LNCaP clone FGC (cell line): Measurements from ENCODE around the gene NRXN3.

Source experiments
- DNase-seq: peaks from one replicate; pipeline ENCODE4 v3.0.0-alpha.2; 2011; ENCODE audit warnings: low read depth
- H3K4me3 ChIP-seq: 2 replicates; pipeline ENCODE4 v1.5.1; 2011; ENCODE audit warnings: mild to moderate bottlenecking, low read depth, low read length, control low read depth
- TF ChIP-seq, protein P1 (sequence below): IDR thresholded peaks from 2 replicates; pipeline ENCODE4 v1.5.1; 2012; ENCODE audit warnings: mild to moderate bottlenecking; ENCODE audit not compliant: control insufficient read depth, insufficient read depth; ENCODE audit errors: extremely low read depth

The NRXN3 gene

DNA sequence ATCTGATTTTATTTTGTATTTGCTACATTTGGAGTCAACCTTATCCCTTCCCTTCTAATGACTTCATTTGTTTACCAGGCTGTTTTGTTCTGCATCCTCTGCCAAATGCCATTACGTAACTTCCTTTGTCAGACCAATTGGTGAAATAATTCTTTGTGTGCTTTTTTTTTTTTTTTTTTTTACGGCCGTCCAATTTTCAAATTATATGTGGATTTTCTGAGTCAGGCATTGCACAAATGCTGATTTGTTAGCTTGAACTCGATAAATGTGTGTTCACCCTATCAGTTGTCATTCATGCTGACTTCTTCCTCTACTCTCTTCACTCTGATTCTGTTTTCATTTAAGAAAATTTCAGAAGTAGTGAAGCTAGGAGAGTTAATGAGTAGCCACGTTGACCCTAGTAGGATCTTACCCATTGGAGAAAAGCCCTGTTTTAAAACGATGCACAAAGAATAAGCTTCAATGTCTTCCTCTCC lies 1654.9 kb downstream of the NRXN3 start:
- TF ChIP-seq, protein P1, sequence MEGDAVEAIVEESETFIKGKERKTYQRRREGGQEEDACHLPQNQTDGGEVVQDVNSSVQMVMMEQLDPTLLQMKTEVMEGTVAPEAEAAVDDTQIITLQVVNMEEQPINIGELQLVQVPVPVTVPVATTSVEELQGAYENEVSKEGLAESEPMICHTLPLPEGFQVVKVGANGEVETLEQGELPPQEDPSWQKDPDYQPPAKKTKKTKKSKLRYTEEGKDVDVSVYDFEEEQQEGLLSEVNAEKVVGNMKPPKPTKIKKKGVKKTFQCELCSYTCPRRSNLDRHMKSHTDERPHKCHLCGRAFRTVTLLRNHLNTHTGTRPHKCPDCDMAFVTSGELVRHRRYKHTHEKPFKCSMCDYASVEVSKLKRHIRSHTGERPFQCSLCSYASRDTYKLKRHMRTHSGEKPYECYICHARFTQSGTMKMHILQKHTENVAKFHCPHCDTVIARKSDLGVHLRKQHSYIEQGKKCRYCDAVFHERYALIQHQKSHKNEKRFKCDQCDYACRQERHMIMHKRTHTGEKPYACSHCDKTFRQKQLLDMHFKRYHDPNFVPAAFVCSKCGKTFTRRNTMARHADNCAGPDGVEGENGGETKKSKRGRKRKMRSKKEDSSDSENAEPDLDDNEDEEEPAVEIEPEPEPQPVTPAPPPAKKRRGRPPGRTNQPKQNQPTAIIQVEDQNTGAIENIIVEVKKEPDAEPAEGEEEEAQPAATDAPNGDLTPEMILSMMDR: no peak
- peak; percentile 23 for DNase-seq
- no peak overlapping the region for H3K4me3 ChIP-seq

DNA sequence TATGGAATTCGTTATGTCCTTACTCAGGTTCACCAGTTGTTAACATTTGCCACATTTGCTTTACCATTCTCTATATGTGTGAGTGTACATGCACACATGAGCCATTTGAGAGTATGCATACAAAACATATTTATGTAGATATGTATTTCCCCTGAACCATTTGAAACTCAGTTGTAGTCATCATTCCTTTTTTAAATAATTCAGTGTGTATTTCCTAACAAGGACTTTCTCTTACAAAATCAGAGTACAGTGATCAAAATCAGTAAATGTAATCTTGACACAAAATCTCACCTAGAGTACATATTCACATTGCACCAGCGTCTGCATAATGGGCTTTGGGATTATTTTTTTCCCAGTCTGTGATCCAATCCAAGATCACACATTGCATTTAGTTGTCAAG lies 1656.2 kb downstream of the NRXN3 start:
- H3K4me3 ChIP-seq: no peak overlapping the region
- TF ChIP-seq, protein P1: no peak
- DNase-seq: no peak

DNA sequence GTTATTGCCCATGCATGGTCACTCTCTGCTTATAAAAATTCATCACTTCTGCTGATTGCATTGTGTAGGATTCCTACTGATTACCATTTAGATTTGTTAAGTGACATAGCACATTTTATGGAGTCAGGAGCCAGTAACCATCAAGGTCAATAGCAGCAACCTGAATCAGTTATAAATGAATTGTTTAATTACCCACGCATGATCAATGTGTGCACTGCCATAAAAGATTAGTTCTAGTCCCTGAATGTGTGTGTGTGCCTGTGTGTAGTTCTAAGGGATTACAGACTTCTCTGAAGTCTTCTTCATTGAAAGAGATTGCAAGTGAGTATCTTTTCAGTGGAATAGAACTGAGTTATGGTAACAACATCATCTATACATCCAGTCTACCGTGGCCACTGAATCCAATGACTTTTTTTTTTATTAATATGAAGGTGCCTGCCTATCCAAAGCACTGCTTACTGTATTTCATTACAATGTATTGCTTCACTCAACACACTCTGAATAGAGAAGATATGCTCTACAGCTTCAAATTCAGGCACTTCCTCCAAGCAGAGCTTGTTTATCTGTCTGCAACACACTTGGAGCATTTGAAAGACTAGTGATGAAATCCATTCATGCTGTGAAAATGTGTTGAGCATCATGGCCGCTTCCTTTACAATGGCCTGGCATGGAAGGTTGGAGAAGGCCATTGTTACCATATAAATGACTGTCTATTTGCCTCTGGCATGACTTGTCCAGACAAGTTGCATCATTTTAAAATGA lies 1659.4 kb downstream of the NRXN3 start:
- no peak overlapping the region for H3K4me3 ChIP-seq
- TF ChIP-seq, protein P1: no peak
- DNase-seq: no peak

DNA sequence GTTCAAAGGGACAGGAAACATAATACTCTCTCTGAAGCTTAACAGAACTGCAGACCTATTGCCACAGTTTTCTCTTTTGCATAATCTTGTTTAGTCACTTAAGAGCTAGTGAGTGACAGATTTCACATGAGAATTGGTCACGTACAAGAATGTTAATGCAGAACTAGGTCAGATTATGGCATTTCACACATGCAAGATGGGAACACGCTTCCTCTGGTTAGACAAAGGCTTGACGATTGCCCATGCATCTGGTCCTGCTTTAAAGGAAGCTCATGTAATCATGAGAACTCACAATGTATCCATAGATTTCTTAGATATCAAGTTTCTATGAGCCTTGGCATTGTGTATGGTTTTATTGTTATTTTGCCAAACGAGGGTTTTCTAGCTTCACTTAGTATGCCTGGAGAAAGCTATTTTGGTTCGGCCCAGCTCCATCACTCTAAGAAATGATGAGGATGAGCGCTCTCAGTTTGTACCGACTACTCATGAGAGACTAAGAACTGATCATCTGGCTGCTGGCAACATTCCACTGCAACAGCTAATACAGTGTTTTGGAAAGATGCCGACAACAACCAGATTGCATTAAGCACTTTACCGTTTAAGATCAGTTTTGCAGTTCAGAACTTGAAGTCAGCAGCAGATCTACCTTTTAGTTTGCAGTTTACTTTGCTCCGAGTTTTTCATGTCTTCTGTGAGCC lies 1661.2 kb downstream of the NRXN3 start:
- H3K4me3 ChIP-seq: no peak overlapping the region
- DNase-seq: no peak
- TF ChIP-seq, protein P1: no peak

DNA sequence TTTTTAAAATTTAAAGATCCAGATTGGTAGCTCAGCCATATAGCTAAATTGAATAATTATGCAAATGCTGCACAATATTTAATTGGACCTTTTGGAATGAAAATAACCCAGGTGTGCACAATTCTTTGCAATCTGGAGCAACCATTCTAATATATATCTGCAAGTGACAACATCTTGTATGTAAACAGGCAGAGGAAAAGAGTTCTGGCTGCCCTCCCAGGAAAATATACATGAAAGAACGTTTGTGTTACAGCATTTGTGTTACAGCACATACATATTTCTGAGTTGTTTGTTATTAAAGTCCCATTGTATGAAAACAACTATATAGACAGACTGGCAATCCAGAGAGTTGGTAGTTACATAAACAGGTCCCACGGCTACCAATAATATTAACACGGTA lies 1663.6 kb downstream of the NRXN3 start:
- DNase-seq: peak; percentile 52
- TF ChIP-seq, protein P1: no peak
- H3K4me3 ChIP-seq: no peak overlapping the region

DNA sequence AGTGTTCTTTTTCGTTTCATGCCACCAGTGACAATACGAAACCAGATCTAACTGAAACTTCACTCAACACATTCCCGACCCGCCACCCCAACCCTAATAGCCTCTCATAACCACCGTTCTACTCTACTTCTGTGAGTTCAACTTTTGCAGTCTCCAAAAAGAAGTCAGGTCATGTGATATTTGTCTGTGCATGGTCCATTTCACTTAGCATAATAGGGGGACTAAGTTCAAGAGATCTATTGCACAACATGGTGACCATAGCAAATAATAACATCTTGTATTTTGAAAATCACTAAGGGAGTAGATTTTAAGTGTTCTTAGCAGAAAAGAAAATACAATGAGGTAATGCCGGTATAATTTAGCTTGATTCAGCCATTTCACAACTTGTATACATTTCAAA lies 1664.7 kb downstream of the NRXN3 start:
- no peak for DNase-seq
- no peak overlapping the region for H3K4me3 ChIP-seq
- TF ChIP-seq, protein P1: no peak
